HG02938 (cell line): ENCODE measurements around the gene IRS2.

Experiments used
- ATAC-seq: cut with Tn5 transposase; IDR thresholded peaks from one replicate; pipeline ENCODE4 v1.9.1; 2021; ENCODE audit warnings: mild to moderate bottlenecking, moderate library complexity; ENCODE audit not compliant: unreplicated experiment

The IRS2 gene

DNA sequence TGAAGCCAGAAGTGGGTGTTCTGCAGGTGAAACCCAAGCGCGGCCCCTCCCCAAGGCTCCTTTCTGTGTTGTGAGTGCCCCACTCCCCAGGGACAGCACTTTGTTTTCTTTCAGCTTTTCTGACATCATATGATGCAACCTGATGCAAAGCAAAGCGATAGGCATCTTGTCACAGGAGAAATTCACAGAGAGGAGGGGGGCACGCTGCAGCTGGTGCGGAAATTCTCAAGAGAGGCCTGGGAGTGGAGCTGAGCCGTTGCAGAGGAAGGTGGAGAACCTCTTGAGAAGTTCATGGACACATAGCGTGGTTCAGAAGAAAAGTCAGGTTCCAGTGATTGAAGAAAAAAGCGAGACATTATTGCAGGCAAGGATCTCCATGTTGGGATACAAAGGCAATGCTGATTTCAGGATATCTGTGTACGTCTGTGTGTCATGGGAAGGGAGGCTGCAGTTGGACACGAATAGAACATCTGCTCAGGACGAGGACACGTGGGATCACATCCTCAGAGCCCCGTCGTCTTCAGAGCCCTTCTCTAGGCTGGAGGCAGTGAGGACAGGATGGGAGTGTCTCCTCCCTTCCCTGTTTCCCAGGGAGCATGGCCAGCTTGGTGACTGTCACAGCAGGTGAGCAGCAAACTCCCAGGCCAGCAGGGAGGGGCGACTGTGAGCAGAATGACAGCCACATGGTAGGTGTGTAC, 79.2 kb downstream of the IRS2 start:
- ATAC-seq = no peak

DNA sequence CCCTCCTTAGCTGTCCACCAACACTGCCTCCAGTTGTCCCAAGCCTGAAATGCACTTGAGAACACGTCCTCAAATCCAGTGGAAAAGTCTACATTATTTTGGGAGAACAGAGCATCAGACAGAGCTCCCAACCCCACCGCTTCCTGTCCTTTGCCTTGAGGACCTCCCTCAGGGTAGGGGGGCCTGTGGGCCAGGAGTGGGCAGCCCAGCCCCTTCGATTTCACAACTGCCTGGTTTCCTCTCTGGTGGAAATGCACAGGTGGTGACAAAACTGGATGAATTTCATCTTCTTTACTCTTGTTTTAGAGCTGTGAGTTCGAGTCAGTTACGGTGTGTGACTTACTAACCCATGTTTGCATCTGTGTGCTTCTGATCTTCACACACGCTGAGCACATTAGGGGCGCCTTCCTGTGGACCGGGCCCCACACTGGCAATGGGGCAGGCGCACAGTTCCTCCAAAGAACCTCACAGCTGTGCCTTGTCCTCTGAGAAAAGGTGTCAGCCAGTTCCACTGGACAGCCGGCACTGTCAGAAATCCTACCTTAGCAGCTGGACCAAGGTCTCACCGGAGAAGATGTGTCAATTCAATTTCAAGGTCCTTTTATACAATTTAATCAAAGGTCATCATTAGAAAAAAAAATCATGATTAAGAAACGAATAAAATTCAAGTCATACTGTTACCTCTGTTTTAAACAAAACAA, 80.2 kb downstream of the IRS2 start:
- ATAC-seq = no peak

DNA sequence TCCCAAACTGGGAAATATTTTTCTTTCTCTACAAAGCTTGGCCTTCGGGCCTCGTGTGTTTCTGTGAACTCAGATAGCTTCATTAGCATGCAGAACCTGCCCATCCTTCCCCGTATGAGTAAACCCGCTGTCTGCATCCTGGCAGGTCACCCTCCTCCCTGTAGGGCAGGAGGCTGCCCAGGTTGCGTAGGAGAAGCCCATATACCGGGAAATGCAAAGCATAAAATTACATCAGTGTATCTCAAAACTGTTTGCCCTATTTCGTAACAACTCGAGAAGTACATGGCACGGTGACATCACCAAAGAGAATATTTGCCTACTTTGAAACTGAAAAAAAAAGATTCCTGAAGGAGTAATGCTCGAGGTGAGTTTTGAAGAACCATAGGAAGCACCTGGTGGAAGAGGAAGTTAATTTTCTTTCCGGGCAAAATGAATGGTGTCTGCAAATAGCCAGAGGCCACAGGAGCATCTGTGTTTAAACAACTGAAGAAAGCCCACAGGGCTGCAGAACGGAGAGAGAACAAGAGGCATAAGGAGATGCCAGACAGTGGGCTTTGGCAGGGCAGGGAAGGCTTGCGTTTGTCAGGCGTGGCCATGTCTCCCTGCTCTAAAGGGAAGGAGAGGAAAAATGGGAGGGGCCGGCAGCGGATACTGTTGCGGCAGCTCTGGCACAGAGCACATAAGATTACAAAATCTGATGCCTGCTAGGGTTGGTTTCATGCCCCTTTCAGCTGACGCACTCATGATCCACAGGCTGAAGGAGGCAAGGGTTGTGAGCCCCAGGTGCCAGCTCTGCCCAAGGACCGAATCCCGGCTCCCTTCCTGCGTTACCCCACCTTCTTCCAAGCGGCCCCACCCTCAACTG, 81.4 kb downstream of the IRS2 start:
- ATAC-seq = no peak

DNA sequence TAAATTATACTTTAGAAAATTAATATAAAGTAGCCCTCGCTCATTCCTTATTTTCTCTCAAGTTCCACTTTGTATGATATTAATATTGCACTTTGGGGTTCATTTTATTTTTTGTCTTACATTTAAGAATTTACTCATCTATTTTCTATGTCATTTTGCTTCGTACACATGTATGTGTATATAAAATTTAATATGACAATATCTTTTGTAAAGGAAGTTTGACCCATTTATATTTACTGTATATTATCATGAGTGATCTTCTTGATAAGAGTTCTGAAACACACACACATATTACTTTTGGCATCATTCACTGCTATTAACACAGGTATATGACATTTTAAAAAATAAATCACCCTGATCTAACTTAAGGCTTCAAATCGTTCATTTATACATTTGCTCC, 83.1 kb downstream of the IRS2 start:
- no peak for ATAC-seq
